ENCODE data around the gene NDUFS6. TPM values are rescaled to one million over a fixed set of nuclear protein-coding genes. Genes with fewer than 3 reads are reported as not detected.

NDUFS6 gene
- polyA plus RNA-seq, 1 donor from 2014 or later: 72.0 TPM

DNA sequence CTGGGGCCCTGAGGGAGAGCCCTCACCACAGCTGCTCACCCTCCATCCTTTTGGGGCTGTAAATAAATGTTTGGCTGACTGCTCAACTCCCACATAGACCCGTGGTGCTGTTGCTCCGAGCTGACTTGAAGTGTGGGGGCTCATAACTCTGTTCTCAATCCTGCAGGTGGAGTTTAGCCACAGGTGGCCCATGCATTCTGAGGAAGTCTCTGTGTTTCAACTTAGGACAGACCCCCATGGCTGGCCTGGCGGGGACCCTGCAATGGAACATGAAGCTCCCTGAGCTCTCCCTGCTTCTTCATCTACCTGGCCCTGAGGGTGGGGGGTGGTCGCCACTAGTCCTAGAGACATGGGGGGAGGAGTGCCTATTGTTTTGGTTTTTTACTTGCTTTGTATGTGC, 19.7 kb downstream of the NDUFS6 start:
- Histone ChIP-seq H3K36me3 (ENCODE audit: insufficient read depth, low read length) (peaks cover 11% of the 10 kb centered on the region), H4K20me1 (ENCODE audit: insufficient read depth) (no peaks in the 10 kb centered on the region)

DNA sequence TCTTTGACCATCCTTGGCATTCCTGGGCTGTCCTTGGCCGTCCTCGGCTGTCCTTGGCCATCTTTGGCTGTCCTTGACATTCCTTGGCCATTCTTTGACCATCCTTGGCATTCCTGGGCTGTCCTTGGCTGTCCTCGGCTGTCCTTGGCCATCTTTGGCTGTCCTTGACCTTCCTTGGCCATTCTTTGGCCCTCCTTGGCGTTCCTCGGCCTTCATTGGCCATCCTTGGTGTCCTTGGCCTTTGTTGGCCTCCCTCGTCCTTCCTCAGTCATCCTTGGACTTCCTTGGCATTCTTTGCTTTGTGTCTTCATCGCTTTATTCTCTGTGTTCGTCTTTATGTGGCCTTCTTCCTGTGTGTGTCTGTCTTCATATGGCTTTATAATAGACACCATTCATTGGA, 20.7 kb downstream of the NDUFS6 start:
- Histone ChIP-seq H3K27me3 (ENCODE audit: insufficient read depth, low read depth, low read length) (no peaks in the 10 kb centered on the region), H3K4me2 (ENCODE audit: low read length) (no peak overlapping the region), H3K4me3 (ENCODE audit: low read length) (no peak overlapping the region), H3K36me3 (ENCODE audit: insufficient read depth, low read length) (peaks cover 11% of the 10 kb centered on the region), H3K9me3 (ENCODE audit: low read length) (no peaks in the 10 kb centered on the region), H3K9ac (ENCODE audit: low read length) (no peak overlapping the region), H2AFZ (ENCODE audit: low read depth, low read length) (no peak overlapping the region), H3K9me2 (ENCODE audit: insufficient read depth, low read length) (no peaks in the 10 kb centered on the region), H3F3A (ENCODE audit: insufficient read depth, low read length, poor library complexity, severe bottlenecking) (no peaks in the 10 kb centered on the region), H3K79me2 (replicated peaks; ENCODE audit: insufficient read depth, low read length) (no peaks in the 10 kb centered on the region), H3K27ac (ENCODE audit: low read length) (no peak overlapping the region), H4K20me1 (ENCODE audit: insufficient read depth) (no peaks in the 10 kb centered on the region)
- TF ChIP-seq TAF1 (IDR thresholded peaks at IDR 0.05; ENCODE audit: low read depth): no peak
- no peak for TF ChIP-seq POLR2AphosphoS5 (IDR thresholded peaks at IDR 0.05)
- TF ChIP-seq, protein P1, sequence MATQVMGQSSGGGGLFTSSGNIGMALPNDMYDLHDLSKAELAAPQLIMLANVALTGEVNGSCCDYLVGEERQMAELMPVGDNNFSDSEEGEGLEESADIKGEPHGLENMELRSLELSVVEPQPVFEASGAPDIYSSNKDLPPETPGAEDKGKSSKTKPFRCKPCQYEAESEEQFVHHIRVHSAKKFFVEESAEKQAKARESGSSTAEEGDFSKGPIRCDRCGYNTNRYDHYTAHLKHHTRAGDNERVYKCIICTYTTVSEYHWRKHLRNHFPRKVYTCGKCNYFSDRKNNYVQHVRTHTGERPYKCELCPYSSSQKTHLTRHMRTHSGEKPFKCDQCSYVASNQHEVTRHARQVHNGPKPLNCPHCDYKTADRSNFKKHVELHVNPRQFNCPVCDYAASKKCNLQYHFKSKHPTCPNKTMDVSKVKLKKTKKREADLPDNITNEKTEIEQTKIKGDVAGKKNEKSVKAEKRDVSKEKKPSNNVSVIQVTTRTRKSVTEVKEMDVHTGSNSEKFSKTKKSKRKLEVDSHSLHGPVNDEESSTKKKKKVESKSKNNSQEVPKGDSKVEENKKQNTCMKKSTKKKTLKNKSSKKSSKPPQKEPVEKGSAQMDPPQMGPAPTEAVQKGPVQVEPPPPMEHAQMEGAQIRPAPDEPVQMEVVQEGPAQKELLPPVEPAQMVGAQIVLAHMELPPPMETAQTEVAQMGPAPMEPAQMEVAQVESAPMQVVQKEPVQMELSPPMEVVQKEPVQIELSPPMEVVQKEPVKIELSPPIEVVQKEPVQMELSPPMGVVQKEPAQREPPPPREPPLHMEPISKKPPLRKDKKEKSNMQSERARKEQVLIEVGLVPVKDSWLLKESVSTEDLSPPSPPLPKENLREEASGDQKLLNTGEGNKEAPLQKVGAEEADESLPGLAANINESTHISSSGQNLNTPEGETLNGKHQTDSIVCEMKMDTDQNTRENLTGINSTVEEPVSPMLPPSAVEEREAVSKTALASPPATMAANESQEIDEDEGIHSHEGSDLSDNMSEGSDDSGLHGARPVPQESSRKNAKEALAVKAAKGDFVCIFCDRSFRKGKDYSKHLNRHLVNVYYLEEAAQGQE (IDR thresholded peaks at IDR 0.05; ENCODE audit: borderline replicate concordance): no peak
- no peak for TF ChIP-seq SMC3 (conservative IDR thresholded peaks at IDR 0.05; ENCODE audit: poor library complexity)
- no peak for TF ChIP-seq MXI1 (conservative IDR thresholded peaks at IDR 0.05; ENCODE audit: poor library complexity, severe bottlenecking)
- no peak for TF ChIP-seq RAD21 (conservative IDR thresholded peaks at IDR 0.05)

More for the DNA sequence above, 19.7 kb downstream of the NDUFS6 start:
- Histone ChIP-seq H3K9me3 (ENCODE audit: low read length) (no peaks in the 10 kb centered on the region), H3K9ac (ENCODE audit: low read length) (no peak overlapping the region), H3K4me2 (ENCODE audit: low read length) (no peak overlapping the region), H3F3A (ENCODE audit: insufficient read depth, low read length, poor library complexity, severe bottlenecking) (no peaks in the 10 kb centered on the region), H3K4me3 (ENCODE audit: low read length) (no peak overlapping the region), H2AFZ (ENCODE audit: low read depth, low read length) (no peak overlapping the region), H3K9me2 (ENCODE audit: insufficient read depth, low read length) (no peaks in the 10 kb centered on the region), H3K27ac (ENCODE audit: low read length) (no peak overlapping the region), H3K79me2 (replicated peaks; ENCODE audit: insufficient read depth, low read length) (no peaks in the 10 kb centered on the region), H3K27me3 (ENCODE audit: insufficient read depth, low read depth, low read length) (no peaks in the 10 kb centered on the region)
- no peak for TF ChIP-seq RAD21 (conservative IDR thresholded peaks at IDR 0.05)
- no peak for TF ChIP-seq EP300 (conservative IDR thresholded peaks at IDR 0.05; ENCODE audit: poor library complexity, severe bottlenecking)
- no peak for TF ChIP-seq POLR2AphosphoS5 (IDR thresholded peaks at IDR 0.05)

GRCh38 chr5:1823381-1824034, 22.3 kb downstream of the NDUFS6 start:
- no peak overlapping the region for H3K4me2 ChIP-seq (ENCODE audit: low read length)
- no peak overlapping the region for H3K9ac ChIP-seq (ENCODE audit: low read length)
- no peak overlapping the region for H3K4me3 ChIP-seq (ENCODE audit: low read length)
- no peaks in the 10 kb centered on the region for H4K20me1 ChIP-seq (ENCODE audit: insufficient read depth)
- H2AFZ ChIP-seq (ENCODE audit: low read depth, low read length): no peak overlapping the region
- no peaks in the 10 kb centered on the region for H3F3A ChIP-seq (ENCODE audit: insufficient read depth, low read length, poor library complexity, severe bottlenecking)
- H3K79me2 ChIP-seq (replicated peaks; ENCODE audit: insufficient read depth, low read length): no peaks in the 10 kb centered on the region
- no peaks in the 10 kb centered on the region for H3K9me2 ChIP-seq (ENCODE audit: insufficient read depth, low read length)
- peaks cover 11% of the 10 kb centered on the region for H3K36me3 ChIP-seq (ENCODE audit: insufficient read depth, low read length)
- H3K9me3 ChIP-seq (ENCODE audit: low read length): no peaks in the 10 kb centered on the region
- H3K27me3 ChIP-seq (ENCODE audit: insufficient read depth, low read depth, low read length): no peaks in the 10 kb centered on the region
- no peak for TF ChIP-seq POLR2AphosphoS5 (IDR thresholded peaks at IDR 0.05)
- TF ChIP-seq RAD21 (conservative IDR thresholded peaks at IDR 0.05): no peak
- TF ChIP-seq MXI1 (conservative IDR thresholded peaks at IDR 0.05; ENCODE audit: poor library complexity, severe bottlenecking): no peak
- no peak overlapping the region for H3K27ac ChIP-seq (ENCODE audit: low read length)

Data from neural cell (in vitro differentiated cells).